ELF-1 (cell line): ENCODE measurements around the gene NOP9.
"Not testable (repeated sequence)": the region's sequence is repeated elsewhere in the genome, so short reads cannot be mapped to it uniquely, and the experiment has no call there.

Experiments
- DNase-seq: peaks from one replicate; pipeline ENCODE4 v3.0.0-alpha.2; 2016; ENCODE audit warnings: low read depth, low spot score

Gene NOP9

GRCh38 chr14:24347134-24347533, 47.5 kb downstream of the NOP9 start:
- no peak for DNase-seq

DNA sequence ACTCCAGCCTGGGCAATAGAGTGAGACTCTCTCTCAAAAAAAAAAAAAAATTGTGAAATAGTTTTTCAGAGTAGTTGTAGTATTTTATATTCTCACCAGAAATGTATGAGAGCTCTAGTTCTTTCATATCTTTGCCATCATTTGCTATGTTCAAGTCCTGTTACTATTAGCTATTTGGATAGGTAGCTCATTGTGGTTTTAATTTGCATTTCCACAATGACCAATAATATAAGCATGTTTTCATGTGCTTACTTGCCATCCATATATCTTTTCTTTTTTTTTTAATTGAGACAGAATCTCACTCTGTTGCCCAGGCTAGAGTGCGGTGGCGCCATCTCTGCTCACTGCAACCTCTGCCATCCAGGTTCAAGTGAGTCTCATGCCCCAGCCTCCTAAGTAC, 48.5 kb downstream of the NOP9 start:
- no peak for DNase-seq

DNA sequence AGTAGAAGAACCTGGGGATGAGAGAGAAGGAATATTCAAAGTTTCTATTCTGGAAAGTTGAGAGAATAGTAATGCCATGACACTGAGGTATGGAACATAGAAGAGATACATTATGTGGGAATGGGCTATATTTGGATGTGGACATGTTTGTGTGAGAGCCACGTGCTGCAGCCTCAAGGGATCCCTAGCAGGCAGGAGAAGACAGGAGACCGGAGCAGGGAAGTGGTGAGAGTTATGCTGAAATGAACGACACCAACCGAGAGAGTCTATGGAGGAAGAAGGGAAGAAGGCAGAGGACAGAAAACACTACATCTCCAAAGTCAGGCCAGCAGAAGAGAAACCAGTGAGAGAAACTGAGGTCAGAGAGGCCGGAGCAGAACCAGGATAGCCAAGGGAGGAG, 50.1 kb downstream of the NOP9 start:
- no peak for DNase-seq

- no peak for DNase-seq
Observed at GRCh38 chr14:24351517-24351916, 51.9 kb downstream of the NOP9 start.

GRCh38 chr14:24353559-24354481, 54.2 kb downstream of the NOP9 start:
- DNase-seq: no peak

GRCh38 chr14:24354482-24354825, 54.8 kb downstream of the NOP9 start:
- not testable (repeated sequence) for DNase-seq

GRCh38 chr14:24355009-24355408, 55.4 kb downstream of the NOP9 start:
- no peak for DNase-seq

GRCh38 chr14:24356208-24356607, 56.6 kb downstream of the NOP9 start:
- no peak for DNase-seq
